Activated CD4-positive, alpha-beta T cell treated with anti-CD3 and anti-CD28 coated beads, Interleukin-2, Interleukin-6, amounts not matched to agents 100 ng/mL and 50 ng/mL, durations not matched to agents 16 hours and 8 hours (primary cell): ENCODE measurements around the gene SKAP1.
A peak's percentile ranks its signal among the peaks of the same experiment; 100 is the strongest.

Experiments used
- DNase-seq: peaks from one replicate; pipeline ENCODE4 v3.0.0-alpha.2; 2020

The SKAP1 gene

DNA sequence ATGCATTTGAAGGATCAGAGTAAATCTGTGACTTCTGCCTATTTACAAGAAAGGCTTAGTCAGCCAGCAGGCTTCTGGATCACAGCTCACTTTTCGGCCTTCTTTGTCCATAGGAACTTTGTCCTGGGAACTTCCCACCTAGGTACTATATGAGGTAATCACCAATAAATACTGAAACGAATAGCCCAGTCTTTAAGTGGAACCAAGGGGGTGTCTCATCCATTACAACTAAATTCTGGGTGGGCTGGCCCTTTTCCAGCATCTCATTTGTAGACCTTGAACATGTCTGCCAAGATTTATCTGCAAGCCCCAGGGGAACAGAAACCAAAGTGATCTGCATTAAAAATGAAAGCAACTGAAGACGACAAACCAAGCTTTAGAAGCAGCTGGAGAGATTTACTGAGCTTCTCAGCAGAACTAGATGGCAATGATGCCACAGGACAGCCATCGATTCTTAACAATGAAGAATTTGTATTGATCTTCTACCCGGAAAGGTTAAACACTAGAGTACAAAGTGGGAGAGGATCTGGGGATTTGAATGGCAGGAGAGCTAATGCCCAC lies 267.0 kb downstream of the SKAP1 start:
- no peak for DNase-seq

- no peak for DNase-seq
These were observed 267.6 kb downstream of the SKAP1 start for GRCh38 chr17:48162306-48162934.

- no peak for DNase-seq
These were observed 268.7 kb downstream of the SKAP1 start for GRCh38 chr17:48161127-48161905.

DNA sequence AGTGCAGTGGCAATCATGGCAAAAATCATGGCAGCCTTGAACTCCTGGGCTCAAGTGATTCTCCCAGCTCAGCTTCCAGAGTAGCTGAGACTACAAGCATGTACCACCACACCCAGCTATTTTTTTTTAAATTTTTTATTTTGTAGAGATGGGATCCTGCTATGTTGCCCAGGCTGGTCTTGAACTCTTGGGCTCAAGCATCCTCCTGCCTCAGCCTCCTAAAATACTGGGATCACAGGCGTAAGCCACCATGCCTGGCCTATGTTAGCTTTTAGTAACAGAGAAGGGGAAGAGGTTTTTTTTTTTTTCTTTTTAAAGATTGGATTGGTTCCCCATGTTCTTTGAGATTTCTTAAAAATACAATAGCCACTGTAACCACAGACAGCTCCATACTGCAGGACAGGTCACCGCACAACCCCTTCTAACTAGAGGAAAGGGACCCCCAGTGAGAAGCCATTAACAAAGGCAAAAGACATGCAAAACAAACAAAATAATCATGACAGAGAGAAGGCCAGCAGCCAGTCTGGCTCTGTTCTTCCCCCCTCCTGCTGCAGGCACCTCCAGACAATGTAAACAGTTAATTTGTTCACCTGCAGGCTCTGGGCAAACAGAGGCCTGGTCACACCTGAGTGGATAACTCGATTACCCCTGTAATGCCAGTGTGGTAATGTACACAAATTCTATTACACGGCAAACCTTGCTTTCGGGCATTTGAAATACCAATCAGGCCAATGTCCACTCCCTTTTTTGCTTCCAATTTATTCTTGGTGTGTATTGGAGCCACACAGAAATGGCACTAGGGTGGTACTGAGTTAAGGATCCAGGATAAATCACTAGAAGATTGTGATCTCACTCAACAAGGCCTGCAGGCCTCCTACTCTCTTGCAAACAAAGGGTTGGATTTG lies 269.6 kb downstream of the SKAP1 start:
- no peak for DNase-seq

DNA sequence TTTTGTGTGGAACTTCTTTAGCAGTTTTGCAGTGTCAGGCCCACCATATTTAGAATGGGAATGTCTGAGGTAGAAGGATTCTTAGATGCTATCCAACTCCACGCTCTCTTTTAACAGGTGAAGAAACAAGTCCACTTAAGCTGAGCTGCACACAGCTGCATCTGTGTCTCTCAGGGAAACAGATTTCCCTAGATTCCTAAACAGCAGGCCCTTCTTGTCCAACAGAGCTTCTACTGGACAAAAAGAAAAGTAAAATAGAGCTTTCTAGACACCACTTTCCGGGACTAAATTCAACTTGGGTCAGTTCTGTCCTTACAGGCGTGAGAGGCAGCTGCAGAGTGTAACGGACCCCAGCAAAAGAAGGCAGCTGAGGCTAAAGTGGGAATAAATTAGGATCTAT lies 270.8 kb downstream of the SKAP1 start:
- DNase-seq = no peak

GRCh38 chr17:48155889-48156611 lies 274.0 kb downstream of the SKAP1 start:
- DNase-seq = no peak

- DNase-seq = peak; percentile 14
These were observed 276.2 kb downstream of the SKAP1 start for GRCh38 chr17:48153691-48154358.

GRCh38 chr17:48152289-48152688 lies 277.7 kb downstream of the SKAP1 start:
- no peak for DNase-seq

GRCh38 chr17:48151220-48151619 lies 278.8 kb downstream of the SKAP1 start:
- no peak for DNase-seq

GRCh38 chr17:48150597-48151001 lies 279.4 kb downstream of the SKAP1 start:
- DNase-seq = no peak

- no peak for DNase-seq
These were observed 280.1 kb downstream of the SKAP1 start for GRCh38 chr17:48149787-48150463.

- no peak for DNase-seq
These were observed 280.9 kb downstream of the SKAP1 start for GRCh38 chr17:48148854-48149786.

DNA sequence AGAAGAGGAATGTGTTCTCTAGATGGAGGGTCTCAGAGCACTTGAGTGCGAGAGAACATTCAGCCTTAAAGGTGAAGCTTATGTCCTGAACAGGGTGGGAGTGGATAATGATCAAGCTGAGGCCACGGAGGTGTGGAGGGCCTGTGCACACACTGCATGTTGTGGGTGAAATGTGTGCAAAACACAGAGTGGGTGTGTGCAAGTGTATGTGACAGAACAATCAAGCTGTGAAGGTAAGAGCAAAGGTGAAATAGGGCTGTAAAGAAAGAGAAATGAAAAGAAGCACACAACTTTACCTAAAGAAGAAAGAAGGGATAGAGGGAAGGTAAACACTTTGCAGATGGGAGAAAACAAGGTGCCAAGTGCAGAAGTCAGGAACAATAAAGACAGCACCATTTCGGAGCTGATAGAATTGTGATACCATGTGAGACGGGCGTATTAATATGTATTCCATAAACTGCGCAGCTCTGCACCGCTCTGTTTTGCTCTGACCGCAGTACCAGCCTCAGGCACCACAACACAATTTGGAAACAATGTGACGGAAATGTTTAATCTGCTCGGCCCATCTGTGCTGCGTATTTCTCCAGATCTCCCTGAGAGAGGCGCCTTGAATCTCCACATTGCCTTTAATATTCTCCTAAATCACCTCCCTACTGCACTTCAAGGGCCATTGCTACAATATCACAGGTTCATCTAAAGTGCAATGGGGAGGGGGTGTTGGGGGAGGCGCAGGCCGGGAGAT lies 281.8 kb downstream of the SKAP1 start:
- DNase-seq = no peak

GRCh38 chr17:48144976-48145798 lies 284.8 kb downstream of the SKAP1 start:
- DNase-seq = no peak

GRCh38 chr17:48144231-48144630 lies 285.8 kb downstream of the SKAP1 start:
- no peak for DNase-seq

GRCh38 chr17:48143629-48144028 lies 286.4 kb downstream of the SKAP1 start:
- DNase-seq = no peak

DNA sequence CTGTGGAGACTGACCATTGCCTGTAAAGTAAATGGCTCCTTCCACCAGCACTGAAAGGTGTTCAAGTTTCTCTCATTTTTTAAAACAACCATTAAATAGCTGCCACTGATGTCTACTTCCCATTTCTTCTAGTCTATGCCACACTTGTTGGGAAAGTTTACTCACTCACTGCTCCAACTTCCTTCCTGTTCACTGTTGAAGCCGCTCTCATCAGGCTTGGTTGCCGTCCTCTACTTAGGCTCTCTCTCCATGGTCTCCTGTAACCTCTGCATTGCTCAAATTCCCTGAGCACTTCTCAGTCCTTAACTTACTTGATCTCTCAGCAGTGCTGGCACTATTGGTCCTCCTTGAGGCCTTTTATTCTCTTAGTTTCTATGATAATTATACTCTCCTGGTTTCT lies 290.1 kb downstream of the SKAP1 start:
- no peak for DNase-seq

DNA sequence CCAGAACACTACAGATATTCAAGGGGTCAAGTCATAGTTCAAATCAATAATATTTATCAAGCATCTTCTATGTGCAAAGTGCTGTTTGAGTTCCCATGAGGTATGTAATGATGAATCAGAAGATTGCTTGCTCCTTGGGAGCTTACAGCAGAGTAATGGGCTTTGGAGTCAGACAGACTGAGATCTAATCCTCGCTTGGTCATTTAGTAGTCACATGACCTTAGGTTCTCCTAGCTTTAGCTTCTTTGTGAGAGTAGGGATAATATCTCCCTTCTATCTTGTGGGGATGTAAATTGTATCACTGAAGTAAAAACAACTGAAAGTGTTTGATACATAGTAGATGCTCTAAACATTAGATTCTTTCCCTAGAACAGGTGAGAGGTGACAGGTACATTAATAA lies 292.4 kb downstream of the SKAP1 start:
- DNase-seq = no peak
